Measurements from ENCODE around the gene GRIN3A. TPM values are rescaled to one million over a fixed set of nuclear protein-coding genes. Genes with fewer than 3 reads are reported as not detected.

The GRIN3A gene
- total RNA-seq, 1 donor from 2014 or later: 0.30 TPM

Other genes with a start within 250 kb of the GRIN3A start
- 52.1 and 54.7 TPM in 2 replicates for gene RNF20, start 204.8 kb downstream of the GRIN3A start, total RNA-seq
- not detected in 2 replicates for gene PPP3R2, start 143.7 kb downstream of the GRIN3A start, total RNA-seq